ENCODE data around the gene LRGUK. TPM values are rescaled to one million over a fixed set of nuclear protein-coding genes. Genes with fewer than 3 reads are reported as not detected.
"Not testable (repeated sequence)": the region's sequence is repeated elsewhere in the genome, so short reads cannot be mapped to it uniquely, and the experiment has no call there.

LRGUK gene
- 1 to 10 TPM; 1.4 to 2.1 (median 1.6) TPM for polyA plus RNA-seq (ENCODE audit: insufficient read length in 4 of 4)

- peak; percentile 65 to 77 (median 70) for DNase-seq (ENCODE audit: low read depth in 4 of 4, low spot score in 3 of 4)
These were observed at the start of gene LRGUK for GRCh38 chr7:134126966-134127848. LRGUK (plus strand) TSS chr7:134127340; CDS start chr7:134127368, 28 bp downstream.

GRCh38 chr7:134077560-134077959, 49.6 kb upstream of the LRGUK start:
- DNase-seq (ENCODE audit: low read depth in 4 of 4, low spot score in 3 of 4), result not testable (repeated sequence)

GRCh38 chr7:134078991-134079390, 48.1 kb upstream of the LRGUK start:
- no peak for DNase-seq (ENCODE audit: low read depth in 4 of 4, low spot score in 3 of 4)

- DNase-seq (ENCODE audit: low read depth in 4 of 4, low spot score in 3 of 4), result no peak
These were observed 45.4 kb upstream of the LRGUK start for GRCh38 chr7:134081695-134082094.

- no peak for DNase-seq (ENCODE audit: low read depth in 4 of 4, low spot score in 3 of 4)
These were observed 43.2 kb upstream of the LRGUK start for GRCh38 chr7:134083766-134084487.

GRCh38 chr7:134084488-134085144, 42.5 kb upstream of the LRGUK start:
- no peak for DNase-seq (ENCODE audit: low read depth in 4 of 4, low spot score in 3 of 4)

GRCh38 chr7:134085311-134085710, 41.8 kb upstream of the LRGUK start:
- DNase-seq (ENCODE audit: low read depth in 4 of 4, low spot score in 3 of 4), result no peak

- DNase-seq (ENCODE audit: low read depth in 4 of 4, low spot score in 3 of 4), result no peak
These were observed 40.0 kb upstream of the LRGUK start for GRCh38 chr7:134086998-134087735.

GRCh38 chr7:134088199-134088598, 38.9 kb upstream of the LRGUK start:
- no peak for DNase-seq (ENCODE audit: low read depth in 4 of 4, low spot score in 3 of 4)

GRCh38 chr7:134089446-134089845, 37.7 kb upstream of the LRGUK start:
- no peak for DNase-seq (ENCODE audit: low read depth in 4 of 4, low spot score in 3 of 4)

GRCh38 chr7:134098072-134098471, 29.1 kb upstream of the LRGUK start:
- no peak for DNase-seq (ENCODE audit: low read depth in 4 of 4, low spot score in 3 of 4)

GRCh38 chr7:134101716-134102115, 25.4 kb upstream of the LRGUK start:
- no peak for DNase-seq (ENCODE audit: low read depth in 4 of 4, low spot score in 3 of 4)

- no peak for DNase-seq (ENCODE audit: low read depth in 4 of 4, low spot score in 3 of 4)
These were observed 23.0 kb upstream of the LRGUK start for GRCh38 chr7:134104166-134104565.

- no peak for DNase-seq (ENCODE audit: low read depth in 4 of 4, low spot score in 3 of 4)
These were observed 21.3 kb upstream of the LRGUK start for GRCh38 chr7:134105841-134106240.

GRCh38 chr7:134108802-134109201, 18.3 kb upstream of the LRGUK start:
- DNase-seq (ENCODE audit: low read depth in 4 of 4, low spot score in 3 of 4), result no peak

GRCh38 chr7:134113655-134114054, 13.5 kb upstream of the LRGUK start:
- DNase-seq (ENCODE audit: low read depth in 4 of 4, low spot score in 3 of 4), result no peak

- DNase-seq (ENCODE audit: low read depth in 4 of 4, low spot score in 3 of 4), result no peak
These were observed 12.1 kb upstream of the LRGUK start for GRCh38 chr7:134114992-134115391.

GRCh38 chr7:134120405-134120804, 6.7 kb upstream of the LRGUK start:
- DNase-seq (ENCODE audit: low read depth in 4 of 4, low spot score in 3 of 4), result no peak

GRCh38 chr7:134121632-134122139, 5.5 kb upstream of the LRGUK start:
- DNase-seq (ENCODE audit: low read depth in 4 of 4, low spot score in 3 of 4), result no peak

- DNase-seq (ENCODE audit: low read depth in 4 of 4, low spot score in 3 of 4), result no peak
These were observed 4.2 kb upstream of the LRGUK start for GRCh38 chr7:134122980-134123379.
